ENCODE measurements around the gene RALGPS1.

Gene RALGPS1

GRCh38 chr9:127058645-127059021 lies 144.1 kb downstream of the RALGPS1 start:
- Histone ChIP-seq H3K9ac (ENCODE audit: low read length) (no peak overlapping the region), H3K27me3 (replicated peaks; ENCODE audit: insufficient read depth, low read length) (no peaks in the 10 kb centered on the region), H3F3A (ENCODE audit: insufficient read depth, low read length) (peaks cover 10% of the 10 kb centered on the region; the same call in 1 of the 2 replicates), H3K36me3 (replicated peaks; ENCODE audit: insufficient read depth, low read length) (no peaks in the 10 kb centered on the region), H4K20me1 (ENCODE audit: insufficient read depth, low read length) (no peaks in the 10 kb centered on the region), H3K4me3 (ENCODE audit: low read length) (no peak overlapping the region), H3K4me2 (ENCODE audit: low read depth, low read length) (no peak overlapping the region), H3K9me2 (replicated peaks; ENCODE audit: insufficient read depth, low read length) (no peaks in the 10 kb centered on the region), H3K27ac (ENCODE audit: low read length) (no peak overlapping the region), H3K4me1 (ENCODE audit: low read length) (peaks cover 39% of the 10 kb centered on the region), H2AFZ (ENCODE audit: low read length) (no peak overlapping the region), H3K9me3 (replicated peaks; ENCODE audit: insufficient read depth, low read length) (no peaks in the 10 kb centered on the region), H3K79me2 (ENCODE audit: low read length) (no peaks in the 10 kb centered on the region)
- DNase-seq: no peak
- TF ChIP-seq EZH2phosphoT487 (IDR thresholded peaks at IDR 0.05; ENCODE audit: low read length): no peak
- no peak for TF ChIP-seq EZH2 (optimal IDR thresholded peaks at IDR 0.05; ENCODE audit: low read depth, low read length)
- TF ChIP-seq CTCF (IDR thresholded peaks at IDR 0.05; ENCODE audit: low read length): no peak

- Histone ChIP-seq H4K20me1 (ENCODE audit: insufficient read depth, low read length) (no peaks in the 10 kb centered on the region), H3K36me3 (replicated peaks; ENCODE audit: insufficient read depth, low read length) (no peaks in the 10 kb centered on the region), H3K9ac (ENCODE audit: low read length) (no peak overlapping the region), H3K9me3 (replicated peaks; ENCODE audit: insufficient read depth, low read length) (no peaks in the 10 kb centered on the region), H3K27me3 (replicated peaks; ENCODE audit: insufficient read depth, low read length) (no peaks in the 10 kb centered on the region), H3K9me2 (replicated peaks; ENCODE audit: insufficient read depth, low read length) (no peaks in the 10 kb centered on the region), H3F3A (ENCODE audit: insufficient read depth, low read length) (peaks cover 10% of the 10 kb centered on the region; the same call in 1 of the 2 replicates), H3K4me3 (ENCODE audit: low read length) (no peak overlapping the region), H2AFZ (ENCODE audit: low read length) (no peak overlapping the region), H3K4me1 (ENCODE audit: low read length) (peaks cover 39% of the 10 kb centered on the region), H3K4me2 (ENCODE audit: low read depth, low read length) (peak overlapping the region; percentile 45; the same call in 1 of the 2 replicates), H3K79me2 (ENCODE audit: low read length) (no peaks in the 10 kb centered on the region), H3K27ac (ENCODE audit: low read length) (no peak overlapping the region)
- no peak for DNase-seq
- TF ChIP-seq EZH2 (optimal IDR thresholded peaks at IDR 0.05; ENCODE audit: low read depth, low read length) (no peak), EZH2phosphoT487 (IDR thresholded peaks at IDR 0.05; ENCODE audit: low read length) (no peak), CTCF (IDR thresholded peaks at IDR 0.05; ENCODE audit: low read length) (no peak)
These were observed 144.4 kb downstream of the RALGPS1 start for GRCh38 chr9:127059030-127059429.

GRCh38 chr9:127059765-127060361 lies 145.3 kb downstream of the RALGPS1 start:
- H3K79me2 ChIP-seq (ENCODE audit: low read length): no peaks in the 10 kb centered on the region
- TF ChIP-seq CTCF (IDR thresholded peaks at IDR 0.05; ENCODE audit: low read length) (no peak), EZH2phosphoT487 (IDR thresholded peaks at IDR 0.05; ENCODE audit: low read length) (no peak), EZH2 (optimal IDR thresholded peaks at IDR 0.05; ENCODE audit: low read depth, low read length) (no peak)
- peaks cover 43% of the 10 kb centered on the region for H3K4me1 ChIP-seq (ENCODE audit: low read length)
- H3K36me3 ChIP-seq (replicated peaks; ENCODE audit: insufficient read depth, low read length): no peaks in the 10 kb centered on the region
- peak overlapping the region; percentile 40 for H2AFZ ChIP-seq (ENCODE audit: low read length)
- no peak overlapping the region for H3K4me3 ChIP-seq (ENCODE audit: low read length)
- H3K27ac ChIP-seq (ENCODE audit: low read length): peak overlapping the region; percentile 62
- H3K9me3 ChIP-seq (replicated peaks; ENCODE audit: insufficient read depth, low read length): no peaks in the 10 kb centered on the region
- no peaks in the 10 kb centered on the region for H4K20me1 ChIP-seq (ENCODE audit: insufficient read depth, low read length)
- peak overlapping the region; percentile 45 for H3K4me2 ChIP-seq (ENCODE audit: low read depth, low read length)
- DNase-seq: peak; percentile 34
- H3K9me2 ChIP-seq (replicated peaks; ENCODE audit: insufficient read depth, low read length): no peaks in the 10 kb centered on the region
- no peaks in the 10 kb centered on the region for H3K27me3 ChIP-seq (replicated peaks; ENCODE audit: insufficient read depth, low read length)
- H3F3A ChIP-seq (ENCODE audit: insufficient read depth, low read length): peaks cover 10% of the 10 kb centered on the region; the same call in 1 of the 2 replicates
- H3K9ac ChIP-seq (ENCODE audit: low read length): no peak overlapping the region; the same call in 1 of the 2 replicates
